Fibroblast of mammary gland (primary cell): Measurements from ENCODE around the gene RASGEF1C.

Experiments used
- DNase-seq: peaks from one replicate; pipeline ENCODE4 v3.0.0-alpha.2; 2010; ENCODE audit warnings: low read depth
- H3K4me3 ChIP-seq: 2 replicates; pipeline ENCODE4 v1.5.1; 2011; ENCODE audit warnings: low read depth, mild to moderate bottlenecking, low read length, moderate library complexity; ENCODE audit not compliant: control insufficient read depth
- CTCF ChIP-seq: conservative IDR thresholded peaks from 2 replicates; pipeline ENCODE4 v1.5.1; 2011; ENCODE audit warnings: low read depth, low read length, inconsistent platforms; ENCODE audit not compliant: control insufficient read depth, insufficient read depth

The RASGEF1C gene

DNA sequence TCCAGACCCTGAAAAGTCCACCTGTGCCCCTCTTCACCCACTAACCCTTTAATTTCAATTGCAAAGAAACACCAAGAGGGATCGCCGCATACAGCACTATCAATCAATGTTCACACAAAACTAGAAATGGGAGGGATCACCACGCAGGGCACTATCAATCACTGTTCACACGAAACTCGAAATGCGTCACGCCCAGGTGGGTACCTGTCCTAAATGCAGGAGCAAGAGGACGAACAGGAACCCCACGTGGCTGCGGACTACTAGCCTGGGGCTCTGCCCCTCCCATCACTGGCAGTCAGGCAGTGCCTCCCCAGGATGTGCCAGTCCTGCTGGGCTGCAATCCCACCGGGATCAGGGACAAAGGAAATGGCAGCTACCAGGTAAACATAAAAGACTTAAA, 28.2 kb downstream of the RASGEF1C start:
- H3K4me3 ChIP-seq = no peak overlapping the region
- no peak for DNase-seq
- TF ChIP-seq CTCF = no peak

GRCh38 chr5:180180421-180180820, 28.6 kb downstream of the RASGEF1C start:
- no peak for DNase-seq
- no peak for TF ChIP-seq CTCF
- H3K4me3 ChIP-seq = no peak overlapping the region

DNA sequence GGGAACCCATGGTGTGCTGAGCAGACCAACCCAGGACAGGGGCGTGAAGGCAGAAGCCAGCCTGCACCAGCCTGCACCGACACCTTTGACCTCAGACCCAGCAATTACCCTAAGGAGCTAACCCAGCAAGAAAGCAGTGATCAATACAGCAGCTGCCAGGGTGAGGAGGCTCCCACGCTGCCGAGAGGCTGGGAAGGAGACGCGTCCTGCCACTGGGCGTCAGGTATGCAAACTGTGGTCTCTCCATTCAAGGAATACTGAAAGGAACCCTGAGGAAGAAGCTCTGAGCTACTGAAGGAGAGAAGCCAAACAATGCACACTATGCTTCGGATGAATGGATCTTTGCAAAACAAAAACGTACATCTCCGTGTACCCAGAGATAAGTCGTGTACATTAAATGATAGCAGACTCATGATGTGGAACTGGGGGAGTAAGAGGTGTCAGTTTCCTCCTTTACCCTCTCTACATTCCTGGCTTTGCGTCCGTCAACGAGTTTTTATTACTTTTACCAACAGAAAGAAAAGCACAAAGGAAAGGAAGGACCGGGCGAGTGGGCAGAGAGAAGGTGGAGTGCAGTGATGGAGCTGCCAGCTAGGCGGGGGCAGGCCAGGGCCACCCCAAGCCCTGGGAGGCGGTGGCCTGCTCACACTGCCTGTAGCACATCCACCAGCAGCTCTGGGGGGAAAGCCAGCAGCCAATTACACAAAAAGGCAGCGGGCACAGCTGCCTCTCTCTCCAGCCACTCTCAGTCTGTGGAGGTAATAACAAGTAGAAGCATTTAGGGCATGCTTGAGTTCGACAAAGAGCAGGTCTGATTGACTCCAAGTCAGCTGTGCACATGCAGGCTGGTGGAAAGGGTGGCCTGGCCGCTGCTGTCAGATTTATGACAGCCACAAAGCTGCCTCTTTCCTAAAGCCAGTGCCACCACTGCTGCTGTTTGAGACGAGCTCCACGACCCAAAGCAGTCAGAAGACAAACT, 29.3 kb downstream of the RASGEF1C start:
- DNase-seq = no peak
- no peak for TF ChIP-seq CTCF
- H3K4me3 ChIP-seq = no peak overlapping the region

DNA sequence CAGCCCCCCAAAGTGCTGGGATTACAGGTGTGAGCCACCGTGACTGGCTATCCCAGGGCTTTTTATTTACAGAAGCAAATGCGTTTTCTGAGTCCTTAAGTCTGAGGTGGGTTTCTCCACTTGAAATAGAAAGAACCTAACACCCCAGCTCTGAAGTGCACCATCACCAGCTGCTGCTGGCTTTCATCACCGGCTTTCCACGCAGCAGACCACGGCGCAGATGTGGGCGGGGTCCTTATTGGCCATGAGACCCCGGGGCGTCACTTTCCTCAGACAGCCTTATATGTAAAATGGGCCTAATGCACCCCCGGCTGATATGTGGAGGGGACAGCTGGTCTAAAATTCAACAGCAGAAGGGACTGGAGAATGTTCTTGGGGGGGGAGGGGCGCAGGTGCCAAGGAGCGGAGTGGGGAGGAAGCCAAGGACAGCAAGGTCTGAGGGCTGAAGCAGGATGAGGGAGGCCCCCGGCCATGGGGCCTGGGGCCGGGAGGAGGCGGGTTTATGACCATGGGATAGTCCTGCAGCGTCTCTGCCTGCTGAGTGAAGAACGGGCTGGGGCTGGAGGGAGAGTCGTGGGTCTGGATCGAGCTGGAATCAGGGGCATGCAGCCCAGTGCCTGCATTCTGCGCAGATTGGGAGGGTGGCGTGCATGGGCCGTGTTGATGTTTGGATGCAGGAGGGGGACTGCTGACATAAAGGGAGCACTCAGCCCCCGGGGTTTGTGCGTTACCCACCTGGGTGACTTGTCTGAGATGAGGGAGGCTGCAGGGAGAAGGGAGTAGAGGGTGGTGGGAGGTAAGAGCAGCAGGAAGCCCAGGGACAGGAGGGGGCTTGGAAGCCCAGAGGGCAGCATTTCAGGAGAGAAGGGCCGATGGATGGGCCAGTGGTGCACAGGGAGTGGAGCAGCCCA, 30.2 kb downstream of the RASGEF1C start:
- H3K4me3 ChIP-seq = no peak overlapping the region
- DNase-seq = no peak
- TF ChIP-seq CTCF = no peak

DNA sequence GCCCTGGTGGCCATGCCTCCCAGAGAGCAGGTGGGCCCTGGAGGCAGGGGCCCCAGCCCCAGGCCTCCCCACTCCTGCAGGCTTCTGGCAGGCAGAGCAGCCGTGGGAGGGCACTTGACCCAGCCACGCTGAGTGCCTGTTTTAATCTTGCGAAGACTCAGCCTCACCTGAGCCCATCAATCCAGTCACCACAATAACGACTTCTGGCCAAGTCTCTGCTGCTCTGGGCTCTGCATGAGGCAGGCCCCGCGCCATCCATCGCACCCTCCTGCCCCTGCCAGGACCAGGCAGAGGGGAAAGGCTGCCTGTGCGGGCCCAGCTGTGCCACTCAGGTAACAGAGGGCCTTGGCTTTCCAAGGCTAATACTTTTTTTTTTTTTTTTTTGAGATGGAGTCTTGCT, 32.8 kb downstream of the RASGEF1C start:
- H3K4me3 ChIP-seq = no peak overlapping the region
- TF ChIP-seq CTCF = no peak
- no peak for DNase-seq

DNA sequence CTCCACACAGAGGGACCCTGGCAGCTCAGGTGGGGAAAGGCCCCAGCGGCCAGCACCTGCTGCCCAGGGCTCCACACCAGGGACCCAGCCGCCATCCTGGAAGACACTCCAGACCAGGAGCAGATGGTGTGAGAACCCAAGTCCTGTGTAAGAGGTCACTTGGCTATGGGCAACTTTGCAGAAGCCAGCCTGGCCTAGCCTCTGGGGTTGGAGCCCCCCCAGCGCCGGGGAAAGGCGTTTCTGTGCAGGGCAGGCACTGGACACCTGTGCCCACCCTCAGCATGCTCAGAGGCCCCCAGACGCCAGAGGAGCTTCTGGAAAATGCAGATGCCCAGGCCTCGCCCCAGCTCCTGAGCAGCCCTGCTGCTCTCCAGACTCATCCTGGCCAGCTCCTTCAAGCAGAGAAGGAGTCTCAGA, 34.0 kb downstream of the RASGEF1C start:
- DNase-seq = no peak
- TF ChIP-seq CTCF = no peak
- H3K4me3 ChIP-seq = no peak overlapping the region
